Adrenal gland (tissue), 5 donors: ENCODE results near the gene LARGE2.

ENCODE experiments used
- CTCF ChIP-seq, 6 experiments: fragments of 450-650 bp in 4 of 6; fragments of 200-600 bp in 2 of 6; sonication (generic) in 1 of 6; IDR thresholded peaks; 1 replicate in 5 of 6; 2 replicates in 1 of 6; pipeline versions ENCODE4 v1.5.1 to v1.8.0; 2016 to 2021; ENCODE audit warnings: antibody characterized with exemption in 6 of 6, mild to moderate bottlenecking in 2 of 6, moderate library complexity in 1 of 6
- POLR2A ChIP-seq, 2 donors: fragments of 450-650 bp; IDR thresholded peaks; one replicate each; pipeline ENCODE4 v1.6.1; 2017; ENCODE audit warnings: antibody characterized with exemption in 2 of 2, mild to moderate bottlenecking in 2 of 2, moderate library complexity in 1 of 2
- donor health status: DM: no; HTN: no; CAD: no.

GRCh38 chr11:45931739-45932138 lies 9.3 kb downstream of the LARGE2 start:
- no peak for TF ChIP-seq CTCF (IDR thresholded peaks at IDR 0.05)
- no peak for TF ChIP-seq POLR2A (IDR thresholded peaks at IDR 0.05)
